ENCODE results near the gene RNF227.

RNF227 gene

GRCh38 chr17:7885367-7886226 is 30.5 kb downstream of the RNF227 start:
- Histone ChIP-seq H3K27me3 (ENCODE audit: control insufficient read depth, insufficient read depth, low read length) (no peaks in the 10 kb centered on the region), H3K36me3 (ENCODE audit: control insufficient read depth, insufficient read depth, low read length) (peaks cover under 1% of the 10 kb centered on the region), H3K4me3 (ENCODE audit: low read length) (peak overlapping the region; percentile 84), H3K9me3 (ENCODE audit: control insufficient read depth, low read length) (no peaks in the 10 kb centered on the region), H3K9ac (ENCODE audit: low read length) (peak overlapping the region; percentile 79), H3K4me1 (ENCODE audit: control insufficient read depth, insufficient read depth, low read length) (peaks cover 45% of the 10 kb centered on the region)

- no peaks in the 10 kb centered on the region for H3K36me3 ChIP-seq (ENCODE audit: control insufficient read depth, insufficient read depth, low read length)
- H3K9me3 ChIP-seq (ENCODE audit: control insufficient read depth, low read length) = no peaks in the 10 kb centered on the region
- H3K4me1 ChIP-seq (ENCODE audit: control insufficient read depth, insufficient read depth, low read length) = peaks cover 43% of the 10 kb centered on the region
- H3K4me3 ChIP-seq (ENCODE audit: low read length) = no peak overlapping the region
- H3K9ac ChIP-seq (ENCODE audit: low read length) = peak overlapping the region; percentile 79
- H3K27me3 ChIP-seq (ENCODE audit: control insufficient read depth, insufficient read depth, low read length) = no peaks in the 10 kb centered on the region
Measured at GRCh38 chr17:7884581-7885366, 31.3 kb downstream of the RNF227 start.

GRCh38 chr17:7883781-7884386 is 32.2 kb downstream of the RNF227 start:
- Histone ChIP-seq H3K36me3 (ENCODE audit: control insufficient read depth, insufficient read depth, low read length) (no peaks in the 10 kb centered on the region), H3K4me3 (ENCODE audit: low read length) (no peak overlapping the region), H3K9ac (ENCODE audit: low read length) (peak overlapping the region; percentile 42), H3K9me3 (ENCODE audit: control insufficient read depth, low read length) (no peaks in the 10 kb centered on the region), H3K27me3 (ENCODE audit: control insufficient read depth, insufficient read depth, low read length) (no peaks in the 10 kb centered on the region), H3K4me1 (ENCODE audit: control insufficient read depth, insufficient read depth, low read length) (peaks cover 34% of the 10 kb centered on the region)

- H3K4me3 ChIP-seq (ENCODE audit: low read length) = no peak overlapping the region
- no peaks in the 10 kb centered on the region for H3K27me3 ChIP-seq (ENCODE audit: control insufficient read depth, insufficient read depth, low read length)
- H3K36me3 ChIP-seq (ENCODE audit: control insufficient read depth, insufficient read depth, low read length) = no peaks in the 10 kb centered on the region
- no peaks in the 10 kb centered on the region for H3K9me3 ChIP-seq (ENCODE audit: control insufficient read depth, low read length)
- H3K4me1 ChIP-seq (ENCODE audit: control insufficient read depth, insufficient read depth, low read length) = peaks cover 22% of the 10 kb centered on the region
- no peak overlapping the region for H3K9ac ChIP-seq (ENCODE audit: low read length)
Measured at GRCh38 chr17:7882629-7883028, 33.5 kb downstream of the RNF227 start.

GRCh38 chr17:7882068-7882467 is 34.0 kb downstream of the RNF227 start:
- Histone ChIP-seq H3K36me3 (ENCODE audit: control insufficient read depth, insufficient read depth, low read length) (no peaks in the 10 kb centered on the region), H3K4me3 (ENCODE audit: low read length) (no peak overlapping the region), H3K9ac (ENCODE audit: low read length) (no peak overlapping the region), H3K4me1 (ENCODE audit: control insufficient read depth, insufficient read depth, low read length) (peaks cover 19% of the 10 kb centered on the region), H3K27me3 (ENCODE audit: control insufficient read depth, insufficient read depth, low read length) (no peaks in the 10 kb centered on the region), H3K9me3 (ENCODE audit: control insufficient read depth, low read length) (no peaks in the 10 kb centered on the region)

DNA sequence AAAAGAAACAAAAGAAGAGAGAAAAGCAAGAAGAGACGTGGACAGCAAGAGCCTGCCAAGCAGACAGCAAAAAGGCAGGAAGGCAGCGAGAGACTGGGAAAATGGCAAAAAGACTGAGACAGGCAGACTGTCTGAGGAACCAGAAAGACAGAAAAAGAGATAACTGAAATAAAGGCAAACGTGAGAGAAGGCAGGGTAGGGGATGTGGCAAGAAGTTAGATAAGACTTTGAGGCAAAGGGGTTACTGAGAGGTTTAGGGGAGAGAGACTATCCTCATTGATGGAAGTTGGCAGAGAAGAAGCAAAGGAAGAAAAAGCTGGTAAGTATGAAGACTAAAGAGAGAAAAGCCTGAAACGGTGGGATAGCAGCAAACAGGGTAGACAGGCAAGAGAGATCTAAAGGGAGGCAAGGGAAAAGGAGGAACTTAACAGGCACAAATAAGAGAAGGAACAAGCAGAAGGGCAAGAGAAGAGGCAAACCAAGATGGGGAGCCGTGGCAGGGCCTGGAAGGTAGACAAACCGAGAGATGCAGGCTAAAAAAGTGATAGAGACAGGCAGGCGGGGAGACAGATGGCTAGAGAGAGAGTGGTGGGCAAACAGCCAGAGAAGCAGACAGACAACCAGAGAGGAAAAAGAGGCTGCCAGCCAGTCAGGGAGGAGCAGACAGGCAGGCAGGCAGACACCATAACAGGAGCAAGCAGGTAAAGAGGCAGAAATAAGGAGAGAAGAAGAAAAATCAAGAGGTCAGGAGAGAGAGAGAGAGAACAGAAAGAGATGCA is 34.6 kb downstream of the RNF227 start:
- H3K4me3 ChIP-seq (ENCODE audit: low read length) = no peak overlapping the region
- H3K9me3 ChIP-seq (ENCODE audit: control insufficient read depth, low read length) = no peaks in the 10 kb centered on the region
- H3K4me1 ChIP-seq (ENCODE audit: control insufficient read depth, insufficient read depth, low read length) = peaks cover 13% of the 10 kb centered on the region
- H3K27me3 ChIP-seq (ENCODE audit: control insufficient read depth, insufficient read depth, low read length) = no peaks in the 10 kb centered on the region
- H3K9ac ChIP-seq (ENCODE audit: low read length) = no peak overlapping the region
- no peaks in the 10 kb centered on the region for H3K36me3 ChIP-seq (ENCODE audit: control insufficient read depth, insufficient read depth, low read length)

GRCh38 chr17:7880076-7880868 is 35.8 kb downstream of the RNF227 start:
- Histone ChIP-seq H3K4me1 (ENCODE audit: control insufficient read depth, insufficient read depth, low read length) (peaks cover 6% of the 10 kb centered on the region), H3K36me3 (ENCODE audit: control insufficient read depth, insufficient read depth, low read length) (no peaks in the 10 kb centered on the region), H3K4me3 (ENCODE audit: low read length) (no peak overlapping the region), H3K9me3 (ENCODE audit: control insufficient read depth, low read length) (no peaks in the 10 kb centered on the region), H3K27me3 (ENCODE audit: control insufficient read depth, insufficient read depth, low read length) (no peaks in the 10 kb centered on the region), H3K9ac (ENCODE audit: low read length) (no peak overlapping the region)

- no peak overlapping the region for H3K9ac ChIP-seq (ENCODE audit: low read length)
- H3K27me3 ChIP-seq (ENCODE audit: control insufficient read depth, insufficient read depth, low read length) = no peaks in the 10 kb centered on the region
- H3K4me3 ChIP-seq (ENCODE audit: low read length) = no peak overlapping the region
- H3K9me3 ChIP-seq (ENCODE audit: control insufficient read depth, low read length) = no peaks in the 10 kb centered on the region
- H3K36me3 ChIP-seq (ENCODE audit: control insufficient read depth, insufficient read depth, low read length) = no peaks in the 10 kb centered on the region
- peaks cover 6% of the 10 kb centered on the region for H3K4me1 ChIP-seq (ENCODE audit: control insufficient read depth, insufficient read depth, low read length)
Measured at GRCh38 chr17:7878234-7878633, 37.9 kb downstream of the RNF227 start.

- Histone ChIP-seq H3K9ac (ENCODE audit: low read length) (no peak overlapping the region), H3K9me3 (ENCODE audit: control insufficient read depth, low read length) (no peaks in the 10 kb centered on the region), H3K27me3 (ENCODE audit: control insufficient read depth, insufficient read depth, low read length) (no peaks in the 10 kb centered on the region), H3K4me3 (ENCODE audit: low read length) (no peak overlapping the region), H3K36me3 (ENCODE audit: control insufficient read depth, insufficient read depth, low read length) (no peaks in the 10 kb centered on the region), H3K4me1 (ENCODE audit: control insufficient read depth, insufficient read depth, low read length) (no peaks in the 10 kb centered on the region)
Measured at GRCh38 chr17:7875804-7876370, 40.2 kb downstream of the RNF227 start.

GRCh38 chr17:7873051-7873450 is 43.0 kb downstream of the RNF227 start:
- Histone ChIP-seq H3K27me3 (ENCODE audit: control insufficient read depth, insufficient read depth, low read length) (no peaks in the 10 kb centered on the region), H3K4me3 (ENCODE audit: low read length) (no peak overlapping the region), H3K36me3 (ENCODE audit: control insufficient read depth, insufficient read depth, low read length) (no peaks in the 10 kb centered on the region), H3K4me1 (ENCODE audit: control insufficient read depth, insufficient read depth, low read length) (no peaks in the 10 kb centered on the region), H3K9ac (ENCODE audit: low read length) (no peak overlapping the region), H3K9me3 (ENCODE audit: control insufficient read depth, low read length) (no peaks in the 10 kb centered on the region)

- Histone ChIP-seq H3K9ac (ENCODE audit: low read length) (no peak overlapping the region), H3K9me3 (ENCODE audit: control insufficient read depth, low read length) (no peaks in the 10 kb centered on the region), H3K4me3 (ENCODE audit: low read length) (no peak overlapping the region), H3K4me1 (ENCODE audit: control insufficient read depth, insufficient read depth, low read length) (peaks cover 5% of the 10 kb centered on the region), H3K36me3 (ENCODE audit: control insufficient read depth, insufficient read depth, low read length) (no peaks in the 10 kb centered on the region), H3K27me3 (ENCODE audit: control insufficient read depth, insufficient read depth, low read length) (no peaks in the 10 kb centered on the region)
Measured at GRCh38 chr17:7867881-7868329, 48.2 kb downstream of the RNF227 start.

Data from mucosa of stomach (tissue), 1 donor.